Measurements from ENCODE around the gene GALM.
"Not testable (repeated sequence)": the region's sequence is repeated elsewhere in the genome, so short reads cannot be mapped to it uniquely, and the experiment has no call there.

Gene GALM

GRCh38 chr2:38739524-38739923, 73.6 kb downstream of the GALM start:
- no peak for DNase-seq

- DNase-seq = peak; percentile 9
These were observed 75.2 kb downstream of the GALM start for GRCh38 chr2:38740851-38741731.

- DNase-seq = no peak
These were observed 77.1 kb downstream of the GALM start for GRCh38 chr2:38742797-38743559.

- DNase-seq = no peak
These were observed 77.9 kb downstream of the GALM start for GRCh38 chr2:38743672-38744398.

- no peak for DNase-seq
These were observed 78.5 kb downstream of the GALM start for GRCh38 chr2:38744399-38744780.

- DNase-seq = no peak
These were observed 79.4 kb downstream of the GALM start for GRCh38 chr2:38745267-38745666.

- no peak for DNase-seq
These were observed 81.1 kb downstream of the GALM start for GRCh38 chr2:38747007-38747424.

- no peak for DNase-seq
These were observed 81.9 kb downstream of the GALM start for GRCh38 chr2:38747819-38748218.

- no peak for DNase-seq
These were observed 82.5 kb downstream of the GALM start for GRCh38 chr2:38748391-38748790.

GRCh38 chr2:38748943-38749804, 83.3 kb downstream of the GALM start:
- no peak for DNase-seq

GRCh38 chr2:38750011-38750890, 84.3 kb downstream of the GALM start:
- DNase-seq = no peak

GRCh38 chr2:38750891-38751595, 85.1 kb downstream of the GALM start, which contains the start of gene SRSF7:
SRSF7 (minus strand) TSS chr2:38751361; CDS start chr2:38751256, 105 bp downstream.
- peak; percentile 99 for DNase-seq

GRCh38 chr2:38751596-38752410, 85.9 kb downstream of the GALM start:
- peak; percentile 89 for DNase-seq

GRCh38 chr2:38754049-38754448, 88.1 kb downstream of the GALM start:
- no peak for DNase-seq

- no peak for DNase-seq
These were observed 88.6 kb downstream of the GALM start for GRCh38 chr2:38754506-38754905.

GRCh38 chr2:38755891-38756290, 90.0 kb downstream of the GALM start:
- DNase-seq = not testable (repeated sequence)

- DNase-seq = no peak
These were observed 97.3 kb downstream of the GALM start for GRCh38 chr2:38763228-38763627.

- DNase-seq = no peak
These were observed 97.8 kb downstream of the GALM start for GRCh38 chr2:38763728-38764127.

GRCh38 chr2:38765149-38765548, 99.2 kb downstream of the GALM start:
- no peak for DNase-seq

Measured in right kidney (tissue), 1 donor.